T-cell (primary cell): Measurements from ENCODE around the gene GRHL1. TPM values are rescaled to one million over a fixed set of nuclear protein-coding genes. Genes with fewer than 3 reads are reported as not detected.

ENCODE experiments used
- ATAC-seq, 4 experiments: fragments of 200-7000 bp in 3 of 4; fragments of 150-1000 bp in 1 of 4; cut with Tn5 transposase; replicated peaks in 1 of 4; 1 replicate in 3 of 4; 2 replicates in 1 of 4; pipeline ENCODE4 v1.10.0; 2021; ENCODE audit warnings: moderate library complexity in 3 of 4, mild to moderate bottlenecking in 2 of 4, moderate number of reproducible peaks in 1 of 4
- CTCF ChIA-PET, 2 donors: fragments of 300-600 bp; sonication (Branson Sonifier 250); formaldehyde crosslinking; loops; one replicate each; lab custom pipeline; 2022; ENCODE audit warnings: antibody characterized with exemption in 2 of 2; lab: Charles Lee
- POLR2A ChIA-PET, 2 donors: fragments of 300-600 bp; sonication (Branson Sonifier 250); formaldehyde crosslinking; loops; one replicate each; lab custom pipeline; 2022; ENCODE audit warnings: antibody characterized with exemption in 2 of 2; lab: Charles Lee
- DNase-seq, 35 experiments: peaks; one replicate each; pipeline versions ENCODE4 v3.0.0 to v3.0.0-alpha.2; 2013 to 2023
- H3K27ac ChIP-seq: one replicate; pipeline ENCODE4 v1.5.1; 2013; ENCODE audit warnings: low read length
- H3K27me3 ChIP-seq, 2 experiments: replicated peaks in 1 of 2; 1 replicate in 1 of 2; 2 replicates in 1 of 2; pipeline versions ENCODE4 v1.6.1 to v1.7.0; 2013; ENCODE audit warnings: low read length in 1 of 2, mixed read lengths in 1 of 2; ENCODE audit not compliant: control insufficient read depth in 2 of 2, insufficient read depth in 2 of 2; ENCODE audit errors: extremely low read depth in 1 of 2
- H3K36me3 ChIP-seq, 2 donors: 1 replicate in 1 of 2; 2 replicates in 1 of 2; pipeline versions ENCODE4 v1.6.1 to v1.7.0; 2013; ENCODE audit warnings: low read length in 1 of 2; ENCODE audit not compliant: control insufficient read depth in 2 of 2, insufficient read depth in 1 of 2; ENCODE audit errors: extremely low read depth in 1 of 2
- H3K4me1 ChIP-seq, 2 experiments: 1 replicate in 1 of 2; 2 replicates in 1 of 2; pipeline versions ENCODE4 v1.6.1 to v1.7.0; 2013; ENCODE audit warnings: low read length in 2 of 2, mixed read lengths in 1 of 2; ENCODE audit not compliant: insufficient read depth in 2 of 2, control insufficient read depth in 1 of 2; ENCODE audit errors: extremely low read depth in 1 of 2
- H3K4me3 ChIP-seq, 2 donors: 1 replicate in 1 of 2; 2 replicates in 1 of 2; pipeline versions ENCODE4 v1.5.1 to v1.7.0; 2013; ENCODE audit warnings: mild to moderate bottlenecking in 2 of 2, low read length in 1 of 2, moderate library complexity in 1 of 2; ENCODE audit not compliant: control insufficient read depth in 1 of 2; ENCODE audit errors: extremely low read depth in 1 of 2
- H3K9me3 ChIP-seq: 2 replicates; pipeline ENCODE4 v1.7.0; 2013
- H3K27ac Mint-ChIP-seq, 2 donors: one replicate each; pipeline ENCODE4 v1.8.0; 2020 to 2021; ENCODE audit warnings: mild to moderate bottlenecking in 2 of 2, mixed read lengths in 2 of 2
- H3K27me3 Mint-ChIP-seq, 2 donors: one replicate each; pipeline ENCODE4 v1.8.0; 2021 to 2022; ENCODE audit warnings: mixed read lengths in 2 of 2
- H3K36me3 Mint-ChIP-seq: one replicate; pipeline ENCODE4 v1.8.0; 2021; ENCODE audit warnings: mixed read lengths
- H3K4me1 Mint-ChIP-seq, 3 donors: one replicate each; pipeline ENCODE4 v1.8.0; 2020 to 2022; ENCODE audit warnings: mixed read lengths in 3 of 3, mild to moderate bottlenecking in 1 of 3
- H3K4me3 Mint-ChIP-seq, 3 donors: one replicate each; pipeline ENCODE4 v1.8.0; 2020 to 2022; ENCODE audit warnings: mild to moderate bottlenecking in 3 of 3, mixed read lengths in 3 of 3, moderate library complexity in 3 of 3
- H3K9me3 Mint-ChIP-seq, 3 donors: one replicate each; pipeline ENCODE4 v1.8.0; 2020 to 2022; ENCODE audit warnings: mixed read lengths in 3 of 3
- WGBS: methylation state at CpG from one replicate; pipeline ENCODE4 v1.1.5; 2013; ENCODE audit warnings: missing lambda C conversion rate; ENCODE audit not compliant: insufficient coverage; 5-methylcytosine and 5-hydroxymethylcytosine counted together
- total RNA-seq, 35 experiments: library from RNA in 6 of 35; stranded (reverse) in 6 of 35; fragments of 120-200 nt in 1 of 35; gene quantifications; one replicate each; pipeline versions ENCODE4 v1.2.1 to v1.2.4 and lab custom pipeline; 2013 to 2026

The GRHL1 gene
- total RNA-seq, 5 donors from 2014 or later (not counting 1 experiment from before 2014, with no cell fraction given): 0.07 to 0.61 (median 0.43) TPM

GRCh38 chr2:10041711-10042110, 90.2 kb downstream of the GRHL1 start:
- Mint-ChIP-seq H3K4me1 (peaks cover 14 to 31% (median 24%) of the 10 kb centered on the region in 3 donors), H3K36me3 (no peaks in the 10 kb centered on the region), H3K27ac (peak overlapping the region; percentile 7 to 67), H3K27me3 (no peaks in the 10 kb centered on the region), H3K9me3 (no peaks in the 10 kb centered on the region), H3K4me3 (peak overlapping the region; percentile 83 to 86 (median 84))
- ATAC-seq (no peak), DNase-seq (no peak)
- Histone ChIP-seq H3K36me3 (peaks cover 0 to 3% of the 10 kb centered on the region in 2 donors), H3K4me3 (no peak overlapping the region), H3K27me3 (peaks cover 0 to 14% of the 10 kb centered on the region in 2 experiments), H3K9me3 (no peaks in the 10 kb centered on the region), H3K27ac (no peak overlapping the region), H3K4me1 (peaks cover 0 to 32% of the 10 kb centered on the region in 2 experiments)
- 98% methylated on average over 13 of the region's 14 CpGs for WGBS
- POLR2A ChIA-PET: no interaction called here
- CTCF ChIA-PET: interaction anchor here (2.8 to 4.4 kb wide), 2 partner anchors 57 kb away, joined by 12 to 34 read pairs; no protein-coding TSS in a partner anchor

GRCh38 chr2:10042301-10043161, 91.0 kb downstream of the GRHL1 start:
- Histone ChIP-seq H3K4me3 (peak overlapping the region; percentile 45), H3K27ac (peak overlapping the region; percentile 7), H3K36me3 (peaks cover 0 to 8% of the 10 kb centered on the region in 2 donors), H3K9me3 (no peaks in the 10 kb centered on the region), H3K4me1 (peaks cover 0 to 32% of the 10 kb centered on the region in 2 experiments), H3K27me3 (peaks cover 0 to 13% of the 10 kb centered on the region in 2 experiments)
- Mint-ChIP-seq H3K4me1 (peaks cover 14 to 35% (median 24%) of the 10 kb centered on the region in 3 donors), H3K9me3 (no peaks in the 10 kb centered on the region), H3K36me3 (peaks cover 4% of the 10 kb centered on the region), H3K4me3 (peak overlapping the region; percentile 83 to 86 (median 84)), H3K27ac (peak overlapping the region; percentile 81 to 88), H3K27me3 (no peaks in the 10 kb centered on the region)
- peak in 1 of 4 experiments; percentile 5 for ATAC-seq
- peak in 30 of 35 experiments; percentile 9 to 63 (median 37) for DNase-seq
- WGBS: 26% methylated on average over 43 of the region's 54 CpGs
- POLR2A ChIA-PET: no interaction called here
- CTCF ChIA-PET: interaction anchor here (2.8 to 4.4 kb wide), 2 partner anchors 57 to 58 kb away, joined by 12 to 34 read pairs; no protein-coding TSS in a partner anchor

- Histone ChIP-seq H3K4me3 (peak within 1 kb of the TSS; percentile 45 to 49), H3K27ac (peak within 1 kb of the TSS; percentile 73), H3K9me3 (no peaks in the 10 kb centered on the region), H3K27me3 (peaks cover 0 to 11% of the 10 kb centered on the region in 2 experiments), H3K4me1 (peaks cover 0 to 34% of the 10 kb centered on the region in 2 experiments), H3K36me3 (peaks cover 0 to 15% of the 10 kb centered on the region in 2 donors)
- ChIA-PET POLR2A (no interaction called here), CTCF (interaction anchor here (2.8 to 4.4 kb wide), 2 partner anchors 58 kb away, joined by 12 to 34 read pairs; no protein-coding TSS in a partner anchor)
- WGBS: under 1% methylated on average over 100 of the region's 104 CpGs
- DNase-seq: peak; percentile 58 to 92 (median 76)
- Mint-ChIP-seq H3K4me1 (peaks cover 15 to 35% (median 25%) of the 10 kb centered on the region in 3 donors), H3K27me3 (no peaks in the 10 kb centered on the region), H3K36me3 (peaks cover 9% of the 10 kb centered on the region), H3K27ac (peak within 1 kb of the TSS; percentile 81 to 88), H3K4me3 (peak within 1 kb of the TSS; percentile 83 to 86 (median 84)), H3K9me3 (no peaks in the 10 kb centered on the region)
- ATAC-seq: peak; percentile 67 to 78 (median 78)
Observed at GRCh38 chr2:10043256-10043905, 91.9 kb downstream of the GRHL1 start, which contains the start of gene KLF11. Gene KLF11 (plus strand): TSS chr2:10043550. CDS start chr2:10043717, 167 bp downstream.

GRCh38 chr2:10043906-10044601, 92.6 kb downstream of the GRHL1 start:
- Mint-ChIP-seq H3K9me3 (no peaks in the 10 kb centered on the region), H3K4me3 (peak overlapping the region; percentile 68 to 83 (median 76)), H3K27ac (peak overlapping the region; percentile 44 to 68), H3K27me3 (no peaks in the 10 kb centered on the region), H3K4me1 (peaks cover 18 to 37% (median 27%) of the 10 kb centered on the region in 3 donors), H3K36me3 (peaks cover 10% of the 10 kb centered on the region)
- Histone ChIP-seq H3K4me1 (peaks cover 0 to 36% of the 10 kb centered on the region in 2 experiments), H3K9me3 (no peaks in the 10 kb centered on the region), H3K27ac (peak overlapping the region; percentile 73), H3K4me3 (peak overlapping the region; percentile 42 to 49), H3K27me3 (peaks cover 0 to 9% of the 10 kb centered on the region in 2 experiments), H3K36me3 (peaks cover 0 to 16% of the 10 kb centered on the region in 2 donors)
- CTCF ChIA-PET: interaction anchor here (0.6 to 4.4 kb wide), 8 partner anchors 9 to 413 kb away, joined by 3 to 34 read pairs (median 6); partner anchors contain the start of genes TAF1B (in 1 of the 2) and YWHAQ (in 1 of the 2)
- 7% methylated on average over 83 of the region's 90 CpGs for WGBS
- peak; percentile 67 to 75 (median 70) for ATAC-seq
- DNase-seq: peak; percentile 78 to 94 (median 87)
- POLR2A ChIA-PET: interaction anchor here in 1 of 2 donors (0.5 to 0.8 kb wide), 3 partner anchors 63 to 201 kb away, joined by 3 to 6 read pairs (median 4); partner anchors contain the start of gene TAF1B

GRCh38 chr2:10045561-10046355, 94.3 kb downstream of the GRHL1 start:
- ATAC-seq (no peak), DNase-seq (no peak)
- peaks cover 0 to 9% of the 10 kb centered on the region in 2 experiments for H3K27me3 ChIP-seq
- peaks cover 18 to 36% (median 29%) of the 10 kb centered on the region in 3 donors for H3K4me1 Mint-ChIP-seq
- no peaks in the 10 kb centered on the region for H3K9me3 ChIP-seq
- H3K4me1 ChIP-seq: peaks cover 0 to 36% of the 10 kb centered on the region in 2 experiments
- no peak overlapping the region for H3K27ac Mint-ChIP-seq
- ChIA-PET CTCF (interaction anchor here (0.5 to 4.4 kb wide), 4 partner anchors 61 to 1689 kb away, joined by 3 to 34 read pairs (median 16); no protein-coding TSS in a partner anchor), POLR2A (no interaction called here)
- no peak overlapping the region for H3K27ac ChIP-seq
- no peak overlapping the region for H3K4me3 ChIP-seq
- no peaks in the 10 kb centered on the region for H3K9me3 Mint-ChIP-seq
- H3K27me3 Mint-ChIP-seq: no peaks in the 10 kb centered on the region
- 96% methylated on average over 17 of the region's 20 CpGs for WGBS
- peak overlapping the region; percentile 48 to 83 (median 58) for H3K4me3 Mint-ChIP-seq
- peaks cover 0 to 24% of the 10 kb centered on the region in 2 donors for H3K36me3 ChIP-seq
- peaks cover 14% of the 10 kb centered on the region for H3K36me3 Mint-ChIP-seq
